NOMO-1 treated with dmso at 0.1 percent for 144 hours (cell line): ENCODE data around the gene DNAI2.

Source experiments
- DNase-seq: peaks from one replicate; lab custom pipeline; 2025; ENCODE audit not compliant: unreplicated experiment; lab: John Stamatoyannopoulos, UW

The DNAI2 gene

GRCh38 chr17:74304184-74304583, 30.1 kb downstream of the DNAI2 start:
- DNase-seq: no peak

GRCh38 chr17:74305865-74306654, 32.0 kb downstream of the DNAI2 start:
- peak; percentile 67 for DNase-seq

GRCh38 chr17:74307984-74308773, 34.1 kb downstream of the DNAI2 start:
- no peak for DNase-seq

- DNase-seq: no peak
Observed at GRCh38 chr17:74309902-74310301, 35.9 kb downstream of the DNAI2 start.

- no peak for DNase-seq
Observed at GRCh38 chr17:74314877-74315276, 40.8 kb downstream of the DNAI2 start.

DNA sequence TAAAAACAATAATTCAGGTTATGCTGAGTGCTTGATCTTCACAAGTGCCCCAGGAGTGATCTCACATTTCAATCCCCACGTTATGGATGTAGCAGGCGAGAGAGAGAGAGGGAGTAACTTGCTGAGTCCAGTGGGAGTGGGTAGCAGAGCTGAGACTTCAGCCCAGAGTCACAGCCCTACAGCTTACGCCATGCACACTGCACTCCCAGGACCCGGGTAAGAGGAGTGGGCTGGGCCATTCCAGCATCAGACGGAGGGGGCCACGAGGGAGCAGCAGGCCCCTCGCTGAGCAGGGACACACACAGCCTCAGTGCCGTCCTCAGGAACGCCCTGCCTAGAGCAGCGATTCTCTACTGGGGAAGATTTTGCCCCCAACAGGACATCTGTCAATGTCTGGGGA, 42.2 kb downstream of the DNAI2 start:
- no peak for DNase-seq

DNA sequence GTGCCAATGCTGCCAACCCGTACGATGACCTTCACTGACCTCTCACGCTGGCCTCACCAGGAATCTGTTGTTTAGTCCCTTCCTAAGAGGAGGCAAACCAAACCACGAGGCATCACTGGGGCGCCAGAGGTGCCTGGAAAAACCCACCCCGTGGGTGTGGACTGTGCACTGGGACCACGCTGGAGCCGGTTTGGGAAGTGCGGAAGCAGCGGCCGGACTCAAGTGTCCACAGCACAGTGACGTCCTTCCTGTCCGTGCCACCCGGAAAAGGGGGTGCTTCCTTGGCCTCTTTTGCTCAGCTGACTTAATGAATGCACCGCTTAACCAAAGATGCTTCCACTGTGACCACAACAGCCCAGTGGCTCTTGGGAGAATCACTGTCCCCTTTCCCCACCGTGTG, 43.0 kb downstream of the DNAI2 start:
- DNase-seq: no peak

DNA sequence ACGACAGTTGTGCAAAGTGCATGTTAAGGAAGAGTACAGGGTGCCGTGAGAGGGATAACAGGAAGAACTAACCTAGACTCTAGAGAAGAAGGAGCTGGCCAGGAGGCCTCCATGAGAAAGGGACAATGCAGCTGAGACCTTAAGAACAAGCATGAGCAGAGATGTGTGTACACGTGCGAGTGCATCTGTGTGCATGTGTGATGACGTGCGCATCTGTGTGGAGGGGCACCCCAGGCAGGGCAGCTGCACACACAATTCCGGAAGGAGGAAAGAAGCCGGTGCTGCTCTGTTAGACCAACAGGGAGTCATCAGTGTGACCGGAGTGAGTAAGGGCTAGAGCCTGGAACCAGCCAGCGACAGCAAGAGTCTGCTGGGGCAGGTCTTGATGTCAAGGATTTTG, 44.4 kb downstream of the DNAI2 start:
- no peak for DNase-seq

DNA sequence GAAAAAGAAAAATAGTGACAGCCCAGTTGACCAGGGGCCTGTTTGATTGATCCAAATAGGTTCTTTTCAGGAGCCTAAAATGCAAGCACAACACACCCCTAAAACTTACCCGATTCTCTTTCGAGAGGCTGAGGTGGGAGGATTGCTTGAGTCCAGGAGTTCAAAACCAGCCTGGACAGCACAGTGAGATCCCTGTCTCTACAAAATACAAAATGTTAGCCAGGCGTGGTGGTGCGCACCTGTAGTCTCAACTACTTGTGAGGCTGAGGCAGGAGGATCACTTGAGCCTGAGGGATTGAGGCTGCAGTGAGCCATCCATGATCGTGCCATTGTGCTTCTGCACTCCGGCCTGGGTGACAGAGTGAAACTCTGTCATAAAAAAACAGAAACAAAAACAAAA, 50.5 kb downstream of the DNAI2 start:
- DNase-seq: no peak

DNA sequence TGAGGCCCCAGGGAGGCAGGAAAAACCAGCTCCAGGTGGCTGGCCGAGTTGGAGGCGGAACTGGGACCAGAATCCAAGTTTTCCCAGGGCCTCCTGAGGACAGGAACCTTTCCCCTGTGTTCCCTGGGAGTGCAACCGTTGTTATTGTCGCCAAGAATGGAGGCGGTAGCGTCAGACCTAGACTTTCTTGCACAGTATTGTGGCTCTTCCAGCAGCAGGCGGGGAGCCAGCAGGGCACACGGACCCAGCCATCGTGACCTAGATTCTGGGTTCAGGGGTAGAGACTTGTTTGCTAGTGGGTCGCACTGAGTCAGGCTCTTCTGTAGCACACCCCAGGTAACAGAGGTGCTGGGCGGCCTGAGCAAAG, 51.3 kb downstream of the DNAI2 start:
- no peak for DNase-seq

DNA sequence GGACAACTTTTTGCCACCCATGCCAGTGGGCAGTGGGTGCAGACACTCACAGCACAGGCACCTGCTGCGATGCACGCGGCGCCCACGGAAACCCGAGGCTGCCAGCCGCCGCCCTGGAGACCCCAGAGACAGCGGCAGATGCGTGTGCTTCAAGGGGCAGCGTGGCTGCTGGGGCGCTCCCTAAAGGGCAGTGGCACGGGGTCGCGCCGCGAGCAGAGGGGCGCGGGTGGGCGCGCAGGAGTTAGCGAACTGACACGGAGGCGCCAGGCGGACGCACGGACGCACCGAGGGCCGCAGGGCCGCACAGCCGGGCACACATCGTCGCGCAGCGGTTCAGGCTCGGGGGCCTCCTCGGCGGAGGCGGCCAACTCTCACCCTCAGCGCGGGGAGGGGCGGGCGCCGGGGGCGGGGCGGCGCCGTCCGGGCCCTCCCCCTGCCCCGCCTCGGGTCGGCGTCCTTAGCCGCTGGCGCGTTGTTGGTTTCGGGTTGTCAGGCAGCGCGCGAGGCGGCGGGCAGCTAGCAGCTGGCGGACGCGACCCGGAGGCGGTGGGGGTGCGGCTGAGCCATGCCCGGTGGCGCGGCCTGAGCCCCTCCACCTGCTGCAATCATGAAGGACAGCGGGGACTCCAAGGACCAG, 51.8 kb downstream of the DNAI2 start, which contains the start of gene KIF19:
KIF19 (plus strand) TSS at position 484 of the 637 bp plus-strand sequence; CDS start at position 608, 124 bp downstream.
- DNase-seq: no peak

DNA sequence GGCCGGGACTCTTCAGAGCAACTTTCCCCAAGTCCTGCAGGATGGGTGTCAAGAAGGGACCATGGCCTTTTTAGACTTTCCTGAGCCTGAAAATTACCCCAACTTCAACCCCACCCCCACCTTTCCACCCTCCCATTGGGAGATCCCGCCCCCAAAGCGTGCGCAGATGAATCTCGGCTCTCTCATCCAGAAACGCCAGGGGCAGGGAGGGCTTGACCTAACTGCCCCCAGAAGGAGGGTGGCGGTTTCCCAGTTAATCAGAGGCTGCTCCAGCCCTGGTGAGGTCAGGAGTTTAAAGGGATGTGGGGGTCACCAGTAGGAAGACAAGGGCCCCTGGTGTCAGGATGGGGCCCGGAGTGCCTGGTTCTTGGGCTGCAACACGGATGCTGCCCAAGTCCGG, 52.5 kb downstream of the DNAI2 start:
- DNase-seq: no peak

- no peak for DNase-seq
Observed at GRCh38 chr17:74328487-74328886, 54.5 kb downstream of the DNAI2 start.

- no peak for DNase-seq
Observed at GRCh38 chr17:74329378-74329777, 55.3 kb downstream of the DNAI2 start.

DNA sequence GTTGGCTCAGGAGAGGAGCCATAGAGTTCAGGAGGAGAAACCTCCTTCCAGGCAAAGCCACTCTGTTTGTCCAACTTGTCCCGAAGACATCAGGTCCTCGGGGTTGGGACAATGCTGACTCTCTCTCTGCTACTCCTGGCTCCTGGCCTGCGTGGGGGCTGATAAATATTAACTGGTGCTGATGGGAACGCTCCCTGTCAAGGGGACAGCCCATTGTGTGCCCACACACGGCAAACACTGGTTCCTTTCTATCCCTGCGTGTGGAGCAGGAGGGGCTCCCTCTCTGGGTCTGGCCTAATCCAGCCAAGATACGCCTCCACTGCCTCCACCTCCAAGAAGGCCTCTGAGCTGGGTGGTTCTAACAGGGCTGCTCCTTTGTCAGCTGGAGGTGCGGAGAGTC, 56.4 kb downstream of the DNAI2 start:
- no peak for DNase-seq

- DNase-seq: no peak
Observed at GRCh38 chr17:74332017-74332650, 58.1 kb downstream of the DNAI2 start.

GRCh38 chr17:74332763-74333283, 58.8 kb downstream of the DNAI2 start:
- no peak for DNase-seq

- no peak for DNase-seq
Observed at GRCh38 chr17:74334393-74335039, 60.5 kb downstream of the DNAI2 start.

GRCh38 chr17:74335529-74336062, 61.6 kb downstream of the DNAI2 start:
- DNase-seq: no peak

DNA sequence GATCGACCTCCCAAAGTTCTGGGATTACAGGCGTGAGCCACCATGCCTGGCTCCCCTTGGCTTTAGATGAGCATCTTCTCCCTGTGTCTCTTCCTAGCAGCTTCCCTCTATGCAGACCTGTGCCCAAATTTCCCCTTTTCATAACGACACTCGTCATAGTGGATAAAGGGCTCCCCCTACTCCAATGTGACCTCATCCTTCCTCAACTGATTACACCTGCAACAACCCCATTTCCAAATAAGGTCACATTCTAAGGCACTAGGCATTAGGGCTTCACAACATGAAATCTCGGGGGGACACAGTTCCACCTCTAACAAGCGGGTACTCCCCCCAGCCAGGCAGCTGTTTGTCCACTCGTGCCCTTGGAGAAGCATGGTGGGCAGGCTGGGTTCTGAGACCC, 62.3 kb downstream of the DNAI2 start:
- DNase-seq: no peak
